Osteocyte (in vitro differentiated cells): ENCODE measurements around the gene RBM4B. TPM values are rescaled to one million over a fixed set of nuclear protein-coding genes. Genes with fewer than 3 reads are reported as not detected.

ENCODE experiments used
- DNase-seq: peaks from one replicate; pipeline ENCODE4 v3.0.0; 2021; ENCODE audit warnings: mixed read lengths; ENCODE audit not compliant: unreplicated experiment; ENCODE audit errors: extremely low spot score
- H3K27ac Mint-ChIP-seq: one replicate; pipeline ENCODE4 v1.8.0; 2021; ENCODE audit warnings: mild to moderate bottlenecking, mixed read lengths; ENCODE audit not compliant: unreplicated experiment
- H3K27me3 Mint-ChIP-seq: one replicate; pipeline ENCODE4 v1.8.0; 2021; ENCODE audit warnings: mixed read lengths; ENCODE audit not compliant: unreplicated experiment
- H3K36me3 Mint-ChIP-seq: one replicate; pipeline ENCODE4 v1.8.0; 2021; ENCODE audit warnings: mixed read lengths; ENCODE audit not compliant: unreplicated experiment
- H3K4me1 Mint-ChIP-seq: one replicate; pipeline ENCODE4 v1.8.0; 2021; ENCODE audit warnings: mixed read lengths; ENCODE audit not compliant: unreplicated experiment
- H3K4me3 Mint-ChIP-seq: one replicate; pipeline ENCODE4 v1.8.0; 2021; ENCODE audit warnings: mild to moderate bottlenecking, moderate library complexity, mixed read lengths; ENCODE audit not compliant: unreplicated experiment
- H3K9me3 Mint-ChIP-seq: one replicate; pipeline ENCODE4 v1.8.0; 2021; ENCODE audit warnings: mixed read lengths; ENCODE audit not compliant: unreplicated experiment
- total RNA-seq: library from RNA; stranded (reverse); gene quantifications from 2 replicates; pipeline ENCODE4 v1.2.1, GENCODE V29; 2021
- TF ChIP-seq, protein P1 (sequence below): fragments of 200-600 bp; sonication (generic); IDR thresholded peaks from 2 replicates; pipeline ENCODE4 v1.5.0; 2021; ENCODE audit warnings: antibody characterized with exemption, mild to moderate bottlenecking, moderate library complexity

RBM4B gene
- total RNA-seq, 1 donor from 2014 or later, result 31.4 TPM

DNA sequence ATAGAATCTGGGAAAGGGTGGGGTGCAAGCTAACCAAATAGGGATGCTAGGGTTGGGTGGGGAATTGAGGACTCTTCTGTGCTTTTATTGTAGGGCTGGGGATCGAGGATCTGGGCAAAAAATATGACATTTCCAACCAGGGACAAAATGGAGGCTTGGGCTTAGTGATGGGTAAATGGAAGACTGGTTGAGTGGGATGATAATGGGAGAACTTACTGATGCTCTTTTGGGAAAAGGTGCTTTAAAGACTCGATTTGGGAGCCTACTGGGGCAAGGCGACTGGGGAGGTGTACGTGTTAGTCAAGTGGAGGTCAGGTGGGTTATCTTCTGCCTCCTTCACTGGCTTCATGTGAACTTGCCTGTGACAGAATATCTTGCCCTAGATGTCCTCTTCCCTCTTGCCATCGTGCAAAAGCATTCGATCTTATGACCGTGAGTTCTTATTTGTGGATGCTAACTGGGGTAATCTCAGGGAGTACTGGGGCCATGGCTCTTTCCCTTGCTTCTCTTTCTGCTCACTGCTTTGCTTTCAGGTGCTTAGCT, 49.6 kb downstream of the RBM4B start:
- H3K27me3 Mint-ChIP-seq, result no peaks in the 10 kb centered on the region
- no peaks in the 10 kb centered on the region for H3K9me3 Mint-ChIP-seq
- no peak overlapping the region for H3K27ac Mint-ChIP-seq
- no peak for DNase-seq
- H3K4me3 Mint-ChIP-seq, result no peak overlapping the region
- TF ChIP-seq, protein P1, sequence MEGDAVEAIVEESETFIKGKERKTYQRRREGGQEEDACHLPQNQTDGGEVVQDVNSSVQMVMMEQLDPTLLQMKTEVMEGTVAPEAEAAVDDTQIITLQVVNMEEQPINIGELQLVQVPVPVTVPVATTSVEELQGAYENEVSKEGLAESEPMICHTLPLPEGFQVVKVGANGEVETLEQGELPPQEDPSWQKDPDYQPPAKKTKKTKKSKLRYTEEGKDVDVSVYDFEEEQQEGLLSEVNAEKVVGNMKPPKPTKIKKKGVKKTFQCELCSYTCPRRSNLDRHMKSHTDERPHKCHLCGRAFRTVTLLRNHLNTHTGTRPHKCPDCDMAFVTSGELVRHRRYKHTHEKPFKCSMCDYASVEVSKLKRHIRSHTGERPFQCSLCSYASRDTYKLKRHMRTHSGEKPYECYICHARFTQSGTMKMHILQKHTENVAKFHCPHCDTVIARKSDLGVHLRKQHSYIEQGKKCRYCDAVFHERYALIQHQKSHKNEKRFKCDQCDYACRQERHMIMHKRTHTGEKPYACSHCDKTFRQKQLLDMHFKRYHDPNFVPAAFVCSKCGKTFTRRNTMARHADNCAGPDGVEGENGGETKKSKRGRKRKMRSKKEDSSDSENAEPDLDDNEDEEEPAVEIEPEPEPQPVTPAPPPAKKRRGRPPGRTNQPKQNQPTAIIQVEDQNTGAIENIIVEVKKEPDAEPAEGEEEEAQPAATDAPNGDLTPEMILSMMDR, result no peak
- H3K36me3 Mint-ChIP-seq, result peaks cover 38% of the 10 kb centered on the region
- no peaks in the 10 kb centered on the region for H3K4me1 Mint-ChIP-seq

DNA sequence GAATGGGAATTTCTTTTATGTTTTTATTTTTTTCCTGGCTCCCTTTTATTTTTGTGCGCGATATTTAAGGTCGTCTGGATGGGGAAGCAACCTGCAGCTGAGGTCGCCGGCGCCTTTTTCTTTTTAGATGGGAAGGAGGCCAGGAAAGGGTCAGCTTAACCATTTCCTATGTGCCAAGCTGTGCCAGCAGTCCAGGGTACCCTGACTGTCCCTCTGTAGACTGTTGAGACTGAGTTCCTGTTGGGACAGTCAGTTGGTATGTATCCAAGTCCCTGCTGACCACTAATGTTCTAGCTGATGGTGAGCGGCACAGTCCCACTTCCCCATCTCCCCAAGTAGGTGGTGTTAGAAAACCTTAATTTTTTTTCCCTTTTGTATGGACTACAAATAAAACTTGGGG, 50.8 kb downstream of the RBM4B start:
- Mint-ChIP-seq H3K4me3 (no peak overlapping the region), H3K27me3 (no peaks in the 10 kb centered on the region), H3K36me3 (peaks cover 38% of the 10 kb centered on the region), H3K9me3 (no peaks in the 10 kb centered on the region), H3K4me1 (peaks cover 3% of the 10 kb centered on the region), H3K27ac (no peak overlapping the region)
- TF ChIP-seq, protein P1, result no peak
- DNase-seq, result no peak

DNA sequence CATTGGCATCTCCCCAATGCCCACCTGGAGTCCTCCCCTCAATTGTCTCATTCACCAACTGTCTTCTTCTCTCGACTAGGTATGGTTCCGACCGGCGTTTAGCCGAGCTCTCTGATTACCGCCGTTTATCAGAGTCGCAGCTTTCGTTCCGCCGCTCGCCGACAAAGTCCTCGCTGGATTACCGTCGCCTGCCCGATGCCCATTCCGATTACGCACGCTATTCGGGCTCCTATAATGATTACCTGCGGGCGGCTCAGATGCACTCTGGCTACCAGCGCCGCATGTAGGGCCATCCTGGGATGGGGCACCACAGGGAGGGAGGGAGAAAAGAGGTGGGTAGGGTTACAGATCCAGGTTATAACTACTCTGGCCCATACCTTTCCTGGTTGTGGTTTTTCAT, 51.3 kb downstream of the RBM4B start:
- Mint-ChIP-seq H3K36me3 (peaks cover 38% of the 10 kb centered on the region), H3K4me1 (peaks cover 6% of the 10 kb centered on the region), H3K4me3 (no peak overlapping the region), H3K9me3 (no peaks in the 10 kb centered on the region), H3K27ac (no peak overlapping the region), H3K27me3 (no peaks in the 10 kb centered on the region)
- DNase-seq, result no peak
- TF ChIP-seq, protein P1, result no peak

DNA sequence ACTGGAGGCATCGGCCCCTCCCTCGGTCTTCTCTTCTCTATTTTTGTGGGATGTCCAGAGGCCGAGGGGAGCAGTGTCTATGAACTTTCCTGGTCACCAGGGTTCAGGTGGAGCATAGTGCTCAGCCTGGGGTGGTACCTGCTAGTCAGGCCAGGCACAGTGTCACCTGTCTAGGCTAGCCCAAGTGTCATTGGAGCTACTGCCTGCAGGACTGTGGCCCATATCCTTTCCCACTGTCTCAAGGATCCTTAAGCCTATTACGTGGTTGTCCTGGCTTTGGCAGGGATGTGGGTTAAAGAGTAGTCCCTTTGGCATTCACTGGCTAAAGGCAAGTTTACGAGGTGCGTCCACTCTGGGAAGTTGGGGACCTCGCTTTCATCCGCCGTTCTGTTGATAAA, 51.9 kb downstream of the RBM4B start:
- no peak overlapping the region for H3K27ac Mint-ChIP-seq
- peaks cover 9% of the 10 kb centered on the region for H3K4me1 Mint-ChIP-seq
- no peak for DNase-seq
- TF ChIP-seq, protein P1, result no peak
- peaks cover 38% of the 10 kb centered on the region for H3K36me3 Mint-ChIP-seq
- H3K9me3 Mint-ChIP-seq, result no peaks in the 10 kb centered on the region
- H3K4me3 Mint-ChIP-seq, result no peak overlapping the region
- H3K27me3 Mint-ChIP-seq, result no peaks in the 10 kb centered on the region

DNA sequence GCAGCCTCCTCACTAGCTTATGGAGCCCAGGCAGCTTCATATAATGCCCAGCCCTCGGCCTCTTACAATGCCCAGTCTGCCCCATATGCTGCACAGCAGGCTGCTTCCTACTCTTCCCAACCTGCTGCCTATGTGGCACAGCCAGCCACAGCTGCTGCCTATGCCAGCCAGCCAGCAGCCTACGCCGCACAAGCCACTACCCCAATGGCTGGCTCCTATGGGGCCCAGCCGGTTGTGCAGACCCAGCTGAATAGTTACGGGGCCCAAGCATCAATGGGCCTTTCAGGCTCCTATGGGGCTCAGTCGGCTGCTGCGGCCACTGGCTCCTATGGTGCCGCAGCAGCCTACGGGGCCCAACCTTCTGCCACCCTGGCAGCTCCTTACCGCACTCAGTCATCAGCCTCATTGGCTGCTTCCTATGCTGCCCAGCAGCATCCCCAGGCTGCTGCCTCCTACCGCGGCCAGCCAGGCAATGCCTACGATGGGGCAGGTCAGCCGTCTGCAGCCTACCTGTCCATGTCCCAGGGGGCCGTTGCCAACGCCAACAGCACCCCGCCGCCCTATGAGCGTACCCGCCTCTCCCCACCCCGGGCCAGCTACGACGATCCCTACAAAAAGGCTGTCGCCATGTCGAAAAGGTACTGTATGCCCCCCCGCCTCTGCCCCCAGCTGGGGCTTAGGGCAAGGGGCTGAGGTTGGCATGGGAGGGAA, 52.5 kb downstream of the RBM4B start:
- Mint-ChIP-seq H3K36me3 (peaks cover 38% of the 10 kb centered on the region), H3K9me3 (no peaks in the 10 kb centered on the region), H3K4me3 (no peak overlapping the region), H3K27me3 (no peaks in the 10 kb centered on the region), H3K4me1 (peaks cover 13% of the 10 kb centered on the region), H3K27ac (no peak overlapping the region)
- no peak for DNase-seq
- TF ChIP-seq, protein P1, result no peak
